Mesenchymal stem cell (in vitro differentiated cells and primary cell): ENCODE data around the gene ABTB2.

Source experiments
- DNase-seq: peaks from one replicate; pipeline ENCODE4 v3.0.0-alpha.2; 2013
- H2AFZ ChIP-seq: one replicate; pipeline ENCODE4 v1.6.1; 2013; ENCODE audit warnings: low read depth, mild to moderate bottlenecking, control low read depth, inconsistent platforms, low read length, moderate library complexity
- H2AK5ac ChIP-seq: 2 replicates; pipeline ENCODE4 v1.6.1; 2013; ENCODE audit warnings: low read length, moderate library complexity, mild to moderate bottlenecking, inconsistent platforms; ENCODE audit not compliant: severe bottlenecking
- H2BK120ac ChIP-seq: one replicate; pipeline ENCODE4 v1.6.1; 2013; ENCODE audit warnings: low read depth, mild to moderate bottlenecking, inconsistent platforms, low read length, moderate library complexity
- H2BK12ac ChIP-seq, 2 experiments: one replicate each; pipeline ENCODE4 v1.6.1; 2013; ENCODE audit warnings: inconsistent platforms in 2 of 2, low read length in 2 of 2, mild to moderate bottlenecking in 2 of 2, moderate library complexity in 2 of 2, control low read depth in 1 of 2
- H2BK15ac ChIP-seq: one replicate; pipeline ENCODE4 v1.6.1; 2013; ENCODE audit warnings: mild to moderate bottlenecking, low read depth, inconsistent platforms; ENCODE audit not compliant: poor library complexity, severe bottlenecking
- H2BK5ac ChIP-seq: 2 replicates; pipeline ENCODE4 v1.6.1; 2013; ENCODE audit warnings: low read depth, mild to moderate bottlenecking, low read length, control low read depth, inconsistent platforms; ENCODE audit not compliant: poor library complexity, severe bottlenecking
- H3K14ac ChIP-seq, 2 experiments: one replicate each; pipeline ENCODE4 v1.6.1; 2013; ENCODE audit warnings: inconsistent platforms in 2 of 2, low read length in 2 of 2, control low read depth in 1 of 2, mild to moderate bottlenecking in 1 of 2, moderate library complexity in 1 of 2
- H3K18ac ChIP-seq, 2 experiments: one replicate each; pipeline ENCODE4 v1.6.1; 2013; ENCODE audit warnings: inconsistent platforms in 2 of 2, low read length in 2 of 2, control low read depth in 1 of 2, low read depth in 1 of 2, mild to moderate bottlenecking in 1 of 2
- H3K23ac ChIP-seq, 2 experiments: one replicate each; pipeline ENCODE4 v1.6.1; 2013; ENCODE audit warnings: inconsistent platforms in 2 of 2, low read length in 2 of 2, mild to moderate bottlenecking in 2 of 2, moderate library complexity in 2 of 2, control low read depth in 1 of 2
- H3K27ac ChIP-seq: 2 replicates; pipeline ENCODE4 v1.5.1; 2013; ENCODE audit warnings: mild to moderate bottlenecking, moderate library complexity, low read length, control low read depth, inconsistent platforms; ENCODE audit not compliant: poor library complexity, severe bottlenecking
- H3K27me3 ChIP-seq, 2 experiments: 2 replicates each; pipeline versions ENCODE4 v1.6.1 to v1.7.0; 2013; ENCODE audit warnings: low read length in 2 of 2, mild to moderate bottlenecking in 2 of 2, moderate library complexity in 2 of 2, control low read depth in 1 of 2, inconsistent platforms in 1 of 2; ENCODE audit not compliant: control insufficient read depth in 1 of 2, insufficient read depth in 1 of 2
- H3K36me3 ChIP-seq, 2 experiments: 2 replicates each; pipeline versions ENCODE4 v1.6.1 to v1.7.0; 2013; ENCODE audit warnings: low read length in 2 of 2, control low read depth in 1 of 2, inconsistent platforms in 1 of 2, low read depth in 1 of 2, mild to moderate bottlenecking in 1 of 2; ENCODE audit not compliant: insufficient read depth in 2 of 2, control insufficient read depth in 1 of 2
- H3K4ac ChIP-seq, 2 experiments: one replicate each; pipeline ENCODE4 v1.6.1; 2013; ENCODE audit warnings: inconsistent platforms in 2 of 2, low read length in 2 of 2, mild to moderate bottlenecking in 2 of 2, moderate library complexity in 2 of 2, control low read depth in 1 of 2, low read depth in 1 of 2
- H3K4me1 ChIP-seq: 2 replicates; pipeline ENCODE4 v1.6.1; 2013; ENCODE audit warnings: low read depth, low read length, control low read depth; ENCODE audit not compliant: control insufficient read depth, insufficient read depth
- H3K4me2 ChIP-seq: 2 replicates; pipeline ENCODE4 v1.6.1; 2013; ENCODE audit warnings: low read length, mild to moderate bottlenecking, inconsistent platforms; ENCODE audit not compliant: poor library complexity, severe bottlenecking
- H3K4me3 ChIP-seq, 2 experiments: 2 replicates each; pipeline versions ENCODE4 v1.5.1 to v1.7.0; 2013; ENCODE audit warnings: low read length in 2 of 2, mild to moderate bottlenecking in 2 of 2, control low read depth in 1 of 2, low read depth in 1 of 2; ENCODE audit not compliant: insufficient read depth in 1 of 2
- H3K79me1 ChIP-seq: replicated peaks from 2 replicates; pipeline ENCODE4 v1.6.1; 2013; ENCODE audit warnings: mild to moderate bottlenecking, control low read depth, low read length, inconsistent platforms; ENCODE audit not compliant: poor library complexity, severe bottlenecking
- H3K9ac ChIP-seq: 2 replicates; pipeline ENCODE4 v1.7.0; 2013; ENCODE audit warnings: mild to moderate bottlenecking, low read length, moderate library complexity
- H3K9me3 ChIP-seq: 2 replicates; pipeline ENCODE4 v1.7.0; 2013; ENCODE audit warnings: mild to moderate bottlenecking, low read length; ENCODE audit not compliant: control insufficient read depth
- H4K8ac ChIP-seq: one replicate; pipeline ENCODE4 v1.6.1; 2013; ENCODE audit warnings: inconsistent platforms, mild to moderate bottlenecking, low read length, moderate library complexity
- H4K91ac ChIP-seq: one replicate; pipeline ENCODE4 v1.6.1; 2013; ENCODE audit warnings: mild to moderate bottlenecking, low read length, inconsistent platforms
- WGBS: methylation state at CpG from one replicate; pipeline ENCODE4 v1.1.7; 2013; ENCODE audit warnings: mixed read lengths; 5-methylcytosine and 5-hydroxymethylcytosine counted together

The ABTB2 gene

DNA sequence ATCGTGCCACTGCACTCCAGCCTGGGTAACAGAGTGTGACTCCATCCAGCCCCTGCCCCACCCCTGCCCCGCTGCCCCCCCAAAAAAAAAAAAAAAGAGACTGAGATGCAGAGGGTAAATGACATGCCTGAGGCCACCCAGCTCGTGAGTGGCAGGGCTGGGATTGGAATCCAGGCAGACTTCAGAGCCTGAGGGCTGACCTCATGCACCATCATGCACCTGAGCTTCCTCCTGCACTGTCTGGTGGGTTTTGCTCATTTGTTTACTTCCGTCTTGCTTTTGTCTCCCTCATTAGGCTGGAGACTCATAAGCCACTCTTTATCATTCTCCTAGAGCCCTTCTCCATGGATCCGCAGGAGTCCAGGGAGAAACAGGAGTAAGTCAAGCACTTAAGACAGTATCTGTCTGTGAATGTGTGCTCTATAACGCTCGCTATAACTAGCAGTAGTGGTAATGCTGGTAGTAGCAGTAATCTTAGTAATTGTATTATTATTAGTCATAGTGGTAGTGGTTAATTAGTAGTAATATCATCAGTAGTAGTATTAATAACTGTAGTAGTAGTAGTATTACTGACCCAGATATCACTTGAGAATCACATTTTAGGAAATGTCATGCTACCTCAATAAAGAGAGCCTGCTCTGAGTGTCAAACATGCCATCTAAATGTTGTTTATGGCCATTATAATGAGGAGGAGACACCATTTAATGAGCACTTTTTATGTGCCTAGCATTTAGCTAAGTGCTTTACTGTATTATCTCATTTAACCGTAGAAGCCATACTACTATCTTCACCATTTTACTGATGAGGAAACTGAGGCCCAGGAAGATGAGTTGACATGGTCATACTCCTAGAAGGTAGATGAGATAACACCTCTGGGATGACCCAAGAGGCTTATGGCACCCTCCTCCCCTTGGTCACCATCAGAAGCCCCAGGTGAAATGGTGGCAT, 167.3 kb downstream of the ABTB2 start:
- no peak overlapping the region for H2AK5ac ChIP-seq

GRCh38 chr11:34189191-34189590, 168.6 kb downstream of the ABTB2 start:
- H2BK120ac ChIP-seq, result no peak overlapping the region
- no peak overlapping the region for H3K4me2 ChIP-seq
- no peak overlapping the region for H2BK5ac ChIP-seq
- H3K9me3 ChIP-seq, result no peaks in the 10 kb centered on the region
- no peak for DNase-seq
- no peak overlapping the region for H3K23ac ChIP-seq
- H4K8ac ChIP-seq, result no peak overlapping the region
- no peak overlapping the region for H2BK12ac ChIP-seq
- H3K79me1 ChIP-seq, result peaks cover 32% of the 10 kb centered on the region
- no peak overlapping the region for H3K14ac ChIP-seq
- no peak overlapping the region for H2BK15ac ChIP-seq
- 76% methylated on average over 2 of the region's 9 CpGs for WGBS
- no peak overlapping the region for H3K9ac ChIP-seq
- H3K4me3 ChIP-seq, result no peak overlapping the region
- peaks cover 0 to 18% of the 10 kb centered on the region in 2 experiments for H3K36me3 ChIP-seq
- H4K91ac ChIP-seq, result no peak overlapping the region
- peaks cover 0 to 8% of the 10 kb centered on the region in 2 experiments for H3K27me3 ChIP-seq
- H3K4me1 ChIP-seq, result peaks cover 32% of the 10 kb centered on the region
- no peak overlapping the region for H2AFZ ChIP-seq
- H3K18ac ChIP-seq, result no peak overlapping the region
- no peak overlapping the region for H3K27ac ChIP-seq
- H2AK5ac ChIP-seq, result no peak overlapping the region
- H3K4ac ChIP-seq, result no peak overlapping the region

More for the DNA sequence above, 167.3 kb downstream of the ABTB2 start:
- no peak overlapping the region for H3K27ac ChIP-seq
- H2BK12ac ChIP-seq, result no peak overlapping the region
- no peak overlapping the region for H2BK15ac ChIP-seq
- no peak overlapping the region for H3K4ac ChIP-seq
- H3K23ac ChIP-seq, result no peak overlapping the region
- no peak overlapping the region for H2BK5ac ChIP-seq
- H3K79me1 ChIP-seq, result peaks cover 25% of the 10 kb centered on the region
- H3K4me2 ChIP-seq, result no peak overlapping the region
- no peak overlapping the region for H3K4me3 ChIP-seq
- no peak overlapping the region for H2AFZ ChIP-seq
- no peak overlapping the region for H3K9ac ChIP-seq
- H3K9me3 ChIP-seq, result no peaks in the 10 kb centered on the region
- H3K4me1 ChIP-seq, result peaks cover 31% of the 10 kb centered on the region
- H3K14ac ChIP-seq, result no peak overlapping the region
- H3K27me3 ChIP-seq, result peaks cover 0 to 4% of the 10 kb centered on the region in 2 experiments
- peaks cover 0 to 12% of the 10 kb centered on the region in 2 experiments for H3K36me3 ChIP-seq
- DNase-seq, result no peak
- WGBS, result 90% methylated on average over 7 of the region's 8 CpGs
- no peak overlapping the region for H2BK120ac ChIP-seq
- H4K91ac ChIP-seq, result no peak overlapping the region
- no peak overlapping the region for H3K18ac ChIP-seq
- H4K8ac ChIP-seq, result no peak overlapping the region

DNA sequence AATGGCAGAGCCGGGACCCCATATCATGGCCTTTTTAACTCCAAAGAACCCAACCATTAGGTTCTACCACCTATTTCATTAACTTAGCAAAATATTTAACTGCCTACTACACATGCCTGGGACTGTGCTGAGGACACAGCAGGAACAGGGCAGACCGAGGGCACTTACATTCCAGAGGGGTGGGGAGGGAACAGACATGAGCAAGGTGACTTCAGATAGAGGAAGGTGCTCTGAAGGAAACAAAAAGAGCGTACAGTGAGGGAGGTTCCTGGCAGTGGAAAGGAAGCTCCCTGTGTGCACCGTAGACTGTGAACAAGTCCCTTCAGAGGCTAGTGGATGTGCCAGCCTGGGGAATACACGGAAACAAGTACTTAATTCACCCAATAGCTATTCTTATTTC, 169.6 kb downstream of the ABTB2 start:
- Histone ChIP-seq H2BK12ac (no peak overlapping the region), H2AFZ (no peak overlapping the region), H3K4me1 (peaks cover 27% of the 10 kb centered on the region), H3K4me3 (no peak overlapping the region), H3K4me2 (no peak overlapping the region), H2BK120ac (no peak overlapping the region), H3K36me3 (peaks cover 0 to 21% of the 10 kb centered on the region in 2 experiments), H3K79me1 (peaks cover 36% of the 10 kb centered on the region), H4K91ac (no peak overlapping the region), H3K4ac (no peak overlapping the region), H4K8ac (no peak overlapping the region), H2BK15ac (no peak overlapping the region), H3K27me3 (peaks cover 0 to 9% of the 10 kb centered on the region in 2 experiments), H2BK5ac (no peak overlapping the region), H2AK5ac (no peak overlapping the region), H3K9ac (no peak overlapping the region), H3K27ac (no peak overlapping the region), H3K14ac (no peak overlapping the region), H3K18ac (no peak overlapping the region), H3K23ac (no peak overlapping the region), H3K9me3 (no peaks in the 10 kb centered on the region)
- WGBS, result 83% methylated on average over 3 of the region's 5 CpGs
- DNase-seq, result no peak
